GM10248 (cell line): ENCODE data around the gene ADRA2B.

Experiments
- CTCF ChIA-PET: fragments of 300-600 bp; sonication (Branson Sonifier 250); formaldehyde crosslinking; extraction: SDS; loops from one replicate; lab custom pipeline; 2021; ENCODE audit warnings: antibody characterized with exemption; lab: Yijun Ruan, JAX
- POLR2A ChIA-PET: fragments of 350-650 bp; sonication (Branson Sonifier 250); formaldehyde crosslinking; extraction: SDS; loops from one replicate; lab custom pipeline; 2020; ENCODE audit warnings: antibody characterized with exemption; lab: Yijun Ruan, JAX
- DNase-seq: peaks from one replicate; pipeline ENCODE4 v3.0.0; 2012; ENCODE audit errors: extremely low spot score
- CTCF ChIP-seq: IDR thresholded peaks from 2 replicates; pipeline ENCODE4 v1.5.1; 2012; ENCODE audit warnings: mild to moderate bottlenecking, low read depth; ENCODE audit errors: extremely low read depth, missing control alignments, control extremely low read depth

Gene ADRA2B

GRCh38 chr2:96083989-96084857, 32.1 kb downstream of the ADRA2B start:
- POLR2A ChIA-PET: no interaction called here
- TF ChIP-seq CTCF: no peak
- CTCF ChIA-PET: interaction anchor here (1.4 kb wide), 1 partner anchor 24 kb away, joined by 3 read pairs; no protein-coding TSS in a partner anchor
- no peak for DNase-seq

GRCh38 chr2:96083064-96083939, 33.1 kb downstream of the ADRA2B start:
- ChIA-PET POLR2A (no interaction called here), CTCF (interaction anchor here (1.4 to 1.7 kb wide), 2 partner anchors 10 to 25 kb away, joined by 3 read pairs; no protein-coding TSS in a partner anchor)
- no peak for TF ChIP-seq CTCF
- DNase-seq: no peak

GRCh38 chr2:96082211-96083063, 33.9 kb downstream of the ADRA2B start:
- CTCF ChIA-PET: interaction anchor here (1.4 to 1.7 kb wide), 2 partner anchors 9 to 26 kb away, joined by 3 read pairs; no protein-coding TSS in a partner anchor
- POLR2A ChIA-PET: no interaction called here
- TF ChIP-seq CTCF: no peak
- no peak for DNase-seq

GRCh38 chr2:96081042-96081441, 35.3 kb downstream of the ADRA2B start:
- CTCF ChIA-PET: no interaction called here
- POLR2A ChIA-PET: no interaction called here
- no peak for DNase-seq
- no peak for TF ChIP-seq CTCF

- TF ChIP-seq CTCF: no peak
- no peak for DNase-seq
- CTCF ChIA-PET: interaction anchor here (1.1 kb wide), 2 partner anchors 41 to 82 kb away, joined by 4 read pairs; partner anchors contain the start of gene ADRA2B
- POLR2A ChIA-PET: no interaction called here
Measured at GRCh38 chr2:96075199-96075771, 41.1 kb downstream of the ADRA2B start.
